C1 segment of cervical spinal cord (tissue), 14 donors: ENCODE results near the gene COMMD1.
"Not testable (repeated sequence)": the region's sequence is repeated elsewhere in the genome, so short reads cannot be mapped to it uniquely, and the experiment has no call there.

Experiments used
- DNase-seq, 14 donors: peaks; one replicate each; lab custom pipeline; 2025; lab: John Stamatoyannopoulos, UW

Gene COMMD1

DNA sequence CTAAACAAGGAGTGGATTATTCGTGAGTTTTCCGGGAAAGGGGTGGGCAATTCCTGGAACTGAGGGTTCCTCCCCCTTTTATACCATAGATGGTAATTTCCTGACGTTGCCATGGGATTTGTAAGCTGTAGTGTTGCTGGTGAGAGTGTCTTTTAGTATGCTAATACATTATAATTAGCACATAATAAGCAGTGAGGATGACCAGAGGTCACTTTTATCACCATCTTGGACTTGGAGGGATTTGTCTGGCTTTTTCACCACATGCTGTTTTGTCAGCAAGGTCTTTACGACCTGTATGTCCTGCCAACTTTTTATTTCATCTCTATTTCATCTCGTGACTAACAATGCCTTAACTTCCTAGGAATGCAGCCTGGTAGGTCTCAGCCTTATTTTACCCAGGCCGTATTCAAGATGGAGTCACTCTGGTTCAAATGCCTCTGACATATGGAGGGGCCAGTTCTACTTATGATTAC lies 165.7 kb downstream of the COMMD1 start:
- no peak for DNase-seq

GRCh38 chr2:62071760-62072680 lies 166.5 kb downstream of the COMMD1 start:
- DNase-seq: no peak

DNA sequence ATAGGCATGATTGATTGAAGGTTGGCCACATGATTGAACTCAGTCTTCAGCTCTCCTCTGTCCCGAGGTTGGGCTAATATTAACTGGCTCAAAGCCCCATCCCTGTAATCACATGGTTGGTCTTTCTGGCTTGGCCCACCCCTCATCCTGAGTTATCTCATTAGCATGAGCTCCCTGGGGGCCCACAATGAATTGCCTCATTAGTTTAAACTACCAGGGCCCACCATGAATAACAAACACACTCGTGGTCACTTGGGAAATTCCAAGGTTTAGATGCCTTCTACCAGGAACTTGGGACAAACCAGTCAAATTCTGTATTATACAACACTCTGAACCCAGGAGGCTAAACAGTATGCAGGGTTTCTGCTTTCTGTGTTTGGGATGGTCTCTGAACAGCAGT lies 168.8 kb downstream of the COMMD1 start:
- DNase-seq: no peak

DNA sequence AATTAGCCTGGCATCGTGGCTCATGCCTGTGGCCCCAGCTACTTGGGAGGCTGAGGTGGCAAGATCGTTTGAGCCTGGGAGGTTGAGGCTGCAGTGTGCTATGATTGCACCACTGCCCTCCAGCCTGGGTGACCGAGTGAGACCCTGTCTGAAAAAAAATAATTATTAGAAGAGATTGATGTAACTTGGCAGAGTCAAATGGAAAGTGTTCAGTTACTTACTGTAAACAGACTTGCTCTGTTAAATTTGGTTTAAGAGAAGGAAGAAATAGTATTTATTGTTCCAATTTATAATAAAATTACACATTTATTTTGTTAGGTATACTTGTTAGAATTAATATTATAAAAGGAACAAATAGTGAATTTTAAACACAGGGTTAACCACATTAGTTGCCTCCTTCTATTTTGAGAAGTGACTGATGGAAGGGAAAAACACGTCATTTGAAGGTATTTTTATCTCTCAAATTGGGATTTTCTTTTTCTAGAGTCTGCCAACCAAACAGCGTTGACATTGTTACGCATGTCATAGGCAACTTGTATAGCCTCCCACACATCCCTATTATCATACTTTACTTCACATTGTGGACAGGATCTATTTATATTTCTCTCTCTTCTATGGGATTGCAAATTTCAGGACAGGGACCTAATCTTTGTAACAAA lies 171.6 kb downstream of the COMMD1 start:
- DNase-seq: no peak

GRCh38 chr2:62084801-62085200 lies 179.3 kb downstream of the COMMD1 start:
- no peak for DNase-seq

DNA sequence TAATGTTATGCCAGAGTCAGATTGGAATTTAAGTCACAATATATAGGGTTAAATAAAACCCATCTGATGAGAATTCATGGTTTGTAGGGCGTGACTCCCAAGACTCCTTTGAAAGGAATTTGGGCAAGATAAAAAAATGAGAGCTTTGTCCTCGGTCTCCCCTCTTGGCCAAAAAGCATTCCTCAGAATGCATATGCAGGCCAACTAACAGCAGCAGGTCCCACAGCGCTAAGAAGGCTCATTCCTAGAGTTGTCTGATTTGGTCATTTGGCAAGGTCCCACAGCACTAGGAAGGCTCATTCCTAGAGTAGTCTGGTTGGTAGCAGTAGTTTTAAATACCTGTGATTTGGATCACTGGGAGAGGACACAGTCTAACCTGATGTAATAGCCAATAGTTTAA lies 184.2 kb downstream of the COMMD1 start:
- no peak for DNase-seq

- DNase-seq: no peak
Observed at GRCh38 chr2:62091471-62091870, 186.0 kb downstream of the COMMD1 start.

- no peak for DNase-seq
Observed at GRCh38 chr2:62099050-62099449, 193.6 kb downstream of the COMMD1 start.

DNA sequence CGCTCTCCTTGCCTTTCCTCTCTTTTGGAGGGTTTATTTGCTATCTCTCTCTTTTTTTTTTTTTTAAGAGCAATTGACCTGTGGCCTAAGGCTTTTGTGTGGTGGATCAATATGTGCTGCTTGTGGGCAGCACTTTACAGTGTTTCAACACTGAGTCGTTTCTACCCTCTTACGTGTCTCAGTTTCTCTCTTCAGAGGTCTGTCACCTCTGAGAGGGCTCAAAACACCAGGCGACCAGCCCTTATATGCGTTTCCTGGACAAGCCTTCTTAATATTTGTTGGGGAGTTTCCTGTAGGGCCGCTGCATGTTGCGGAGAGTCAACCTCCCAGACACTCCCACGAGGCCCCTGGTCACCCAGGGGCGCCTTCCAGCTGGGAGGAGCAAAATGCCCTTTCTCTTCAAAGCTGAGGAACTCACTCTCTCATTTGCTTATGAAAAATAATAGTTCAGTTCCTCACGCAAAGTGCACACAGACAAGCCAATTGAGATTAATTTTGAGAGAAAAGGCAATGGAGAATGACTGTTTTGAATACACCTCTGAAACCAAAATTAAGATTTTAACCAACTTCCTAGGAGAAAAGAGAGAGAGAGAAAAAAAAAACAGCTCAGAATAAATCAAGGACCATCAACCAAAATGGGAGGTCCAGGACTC lies 194.2 kb downstream of the COMMD1 start:
- DNase-seq: no peak

DNA sequence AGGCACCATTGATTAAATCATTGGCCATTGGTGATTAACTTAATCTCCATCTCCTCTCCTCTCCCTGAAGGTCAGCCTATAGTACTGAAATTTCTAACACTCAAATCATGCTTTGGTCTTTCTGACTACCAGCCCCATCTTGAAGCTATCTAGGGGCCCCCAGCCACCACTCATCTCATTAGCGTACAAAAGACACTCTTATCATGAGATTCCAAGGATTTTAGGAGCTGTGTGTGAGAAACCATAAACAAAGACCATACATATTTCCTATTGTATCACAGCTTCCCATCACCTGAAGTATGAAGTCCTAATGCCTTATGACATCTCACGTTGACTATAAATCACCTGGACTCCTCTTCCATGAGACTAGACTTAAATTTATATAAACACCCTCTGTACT lies 196.4 kb downstream of the COMMD1 start:
- DNase-seq: no peak

GRCh38 chr2:62102402-62102920 lies 197.0 kb downstream of the COMMD1 start:
- no peak for DNase-seq

GRCh38 chr2:62109554-62109953 lies 204.1 kb downstream of the COMMD1 start:
- DNase-seq: no peak

- no peak for DNase-seq
Observed at GRCh38 chr2:62110415-62111025, 205.0 kb downstream of the COMMD1 start.

- no peak for DNase-seq
Observed at GRCh38 chr2:62112179-62112578, 206.7 kb downstream of the COMMD1 start.

- DNase-seq: peak in 6 of 14 donors; percentile 7 to 38 (median 15)
Observed at GRCh38 chr2:62114564-62114963, 209.1 kb downstream of the COMMD1 start.

GRCh38 chr2:62116983-62117382 lies 211.5 kb downstream of the COMMD1 start:
- no peak for DNase-seq

DNA sequence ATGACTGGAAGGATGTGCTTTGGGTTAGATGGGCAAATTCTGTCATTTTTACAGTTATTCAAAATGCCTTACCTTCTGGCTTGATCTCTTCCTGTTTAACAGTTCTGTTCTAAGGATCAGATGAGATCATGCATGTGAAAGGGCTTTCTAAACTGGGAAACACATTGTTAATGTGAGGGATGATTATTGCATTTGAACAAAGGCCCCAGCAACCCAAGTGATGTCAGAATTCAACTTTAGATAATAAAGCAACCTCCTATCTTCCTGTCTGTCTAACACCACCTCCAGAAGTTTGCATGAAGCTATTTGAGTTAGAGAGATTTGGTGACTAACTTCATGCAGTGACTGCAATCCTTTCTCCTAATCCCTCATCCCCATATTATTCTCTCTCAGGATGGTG lies 212.7 kb downstream of the COMMD1 start:
- no peak for DNase-seq

GRCh38 chr2:62119311-62119974 lies 214.0 kb downstream of the COMMD1 start:
- no peak for DNase-seq

- not testable (repeated sequence) for DNase-seq
Observed at GRCh38 chr2:62126239-62126638, 220.8 kb downstream of the COMMD1 start.

- no peak for DNase-seq
Observed at GRCh38 chr2:62133320-62133823, 227.9 kb downstream of the COMMD1 start.
